ENCODE data around the gene TRRAP.

TRRAP gene

GRCh38 chr7:98956469-98956868 is 78.1 kb downstream of the TRRAP start:
- DNase-seq = no peak

DNA sequence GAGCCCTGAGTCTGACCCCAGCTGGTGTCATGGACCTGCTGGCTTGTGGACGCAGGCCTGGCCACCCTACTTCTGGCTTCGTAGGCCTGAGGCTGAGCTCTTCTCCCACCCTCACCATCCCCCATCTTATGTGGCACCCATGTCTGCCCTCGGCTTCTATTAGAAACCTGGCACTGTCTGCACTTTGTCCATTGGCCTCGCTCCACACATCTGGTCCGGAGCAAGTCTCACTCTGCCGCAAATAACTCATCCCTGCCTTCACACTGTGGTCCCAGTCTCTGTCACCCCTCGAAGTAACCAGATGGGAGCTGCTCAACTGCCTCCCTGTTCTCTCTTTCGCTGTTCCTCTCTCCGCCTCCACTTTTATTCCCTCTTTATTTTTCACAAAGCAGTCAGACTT is 78.6 kb downstream of the TRRAP start:
- no peak for DNase-seq

DNA sequence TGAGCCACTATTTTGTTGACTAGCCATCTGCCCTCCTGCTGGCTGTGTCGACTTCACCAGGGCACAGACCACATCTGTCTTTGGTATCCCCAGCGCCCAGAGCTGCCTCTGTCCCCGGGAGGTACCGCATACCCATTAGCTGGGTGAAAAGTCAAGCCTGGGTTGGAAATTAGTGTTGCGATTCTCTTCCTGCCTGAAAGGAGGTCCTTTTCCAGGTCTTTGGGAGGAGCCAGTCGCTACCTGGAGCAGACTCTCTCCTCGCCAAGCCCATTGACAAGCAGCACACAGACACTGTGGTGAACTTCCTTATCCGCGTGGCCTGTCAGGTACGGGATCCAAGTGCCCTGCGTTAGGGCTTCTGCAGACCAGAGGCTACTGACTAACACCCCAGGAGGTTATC is 79.4 kb downstream of the TRRAP start:
- DNase-seq = no peak

DNA sequence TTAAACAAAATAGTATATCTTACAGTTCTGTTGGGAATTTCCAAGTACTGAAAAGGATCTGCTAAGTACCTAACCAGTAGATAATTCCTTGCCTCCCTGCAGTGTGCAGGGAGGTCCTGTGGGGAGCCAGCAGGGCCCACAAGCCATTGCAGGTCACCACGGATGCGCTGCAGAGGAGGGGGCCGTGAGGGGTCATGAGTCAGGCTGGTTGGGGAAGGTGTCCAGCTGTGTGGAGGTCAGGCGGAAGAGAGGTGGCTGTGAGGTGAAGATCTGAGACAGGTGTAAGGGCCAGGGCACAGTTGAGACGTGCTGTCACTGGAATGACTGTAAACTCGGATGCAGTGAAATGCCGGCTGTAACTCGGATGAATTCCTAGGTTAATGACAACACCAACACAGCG is 80.6 kb downstream of the TRRAP start:
- no peak for DNase-seq

DNA sequence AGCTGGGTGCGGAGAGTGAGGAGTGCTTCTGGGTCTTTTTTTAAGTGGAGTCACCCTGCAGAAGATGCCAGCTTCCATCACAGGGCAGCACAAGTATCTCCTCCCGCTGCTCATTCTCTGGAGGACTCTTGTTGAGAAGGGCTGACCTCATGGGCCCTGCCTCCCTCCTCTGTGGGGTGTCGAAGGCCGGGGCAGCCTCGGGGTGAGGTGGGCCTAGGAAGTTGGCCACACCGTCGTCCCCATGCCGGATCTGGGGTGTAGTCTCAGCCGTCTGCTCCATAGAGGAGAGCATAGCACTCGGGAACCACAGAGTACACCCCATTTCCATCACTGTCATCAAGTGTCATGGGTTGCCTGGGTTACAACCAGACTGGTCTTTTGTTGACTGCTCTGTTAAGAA is 85.0 kb downstream of the TRRAP start:
- no peak for DNase-seq

DNA sequence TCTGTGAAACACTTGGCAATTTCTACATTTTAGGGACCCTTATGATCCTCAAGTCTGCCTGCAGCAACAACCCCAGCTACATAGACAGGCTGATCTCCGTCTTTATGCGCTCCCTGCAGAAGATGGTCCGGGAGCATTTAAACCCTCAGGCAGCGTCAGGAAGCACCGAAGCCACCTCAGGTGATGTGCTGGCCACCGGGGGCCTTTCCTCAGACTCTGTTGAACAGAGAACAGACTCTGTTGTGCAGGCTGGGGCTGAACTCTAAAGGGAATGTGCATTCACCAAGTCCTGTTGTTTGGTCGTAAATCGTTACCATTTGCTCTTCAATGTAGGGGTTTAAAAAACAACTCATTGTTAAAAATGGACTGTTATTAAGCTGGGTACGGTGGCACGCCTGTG is 86.3 kb downstream of the TRRAP start:
- DNase-seq = no peak

- DNase-seq = no peak
These were observed 90.3 kb downstream of the TRRAP start for GRCh38 chr7:98968621-98969020.

DNA sequence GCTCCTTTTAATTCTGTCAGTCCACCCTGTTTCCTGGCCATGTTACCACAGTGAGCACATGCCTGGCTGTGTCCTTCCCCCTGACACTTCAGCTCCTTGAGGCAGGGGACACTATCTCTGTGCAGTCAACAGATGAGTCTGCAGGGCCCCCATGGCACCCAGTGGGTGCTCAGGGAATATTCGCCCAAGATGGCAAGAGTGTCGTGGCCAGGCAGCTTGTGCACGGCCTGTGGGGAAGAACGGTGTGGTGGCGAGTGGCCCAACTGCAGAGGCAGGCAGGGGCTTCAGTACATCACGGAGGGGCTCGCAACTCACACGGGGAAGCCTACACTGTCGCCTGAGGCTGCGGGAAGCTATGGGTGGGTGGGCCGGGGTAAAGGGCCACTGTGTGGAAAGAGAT is 91.1 kb downstream of the TRRAP start:
- DNase-seq = no peak

DNA sequence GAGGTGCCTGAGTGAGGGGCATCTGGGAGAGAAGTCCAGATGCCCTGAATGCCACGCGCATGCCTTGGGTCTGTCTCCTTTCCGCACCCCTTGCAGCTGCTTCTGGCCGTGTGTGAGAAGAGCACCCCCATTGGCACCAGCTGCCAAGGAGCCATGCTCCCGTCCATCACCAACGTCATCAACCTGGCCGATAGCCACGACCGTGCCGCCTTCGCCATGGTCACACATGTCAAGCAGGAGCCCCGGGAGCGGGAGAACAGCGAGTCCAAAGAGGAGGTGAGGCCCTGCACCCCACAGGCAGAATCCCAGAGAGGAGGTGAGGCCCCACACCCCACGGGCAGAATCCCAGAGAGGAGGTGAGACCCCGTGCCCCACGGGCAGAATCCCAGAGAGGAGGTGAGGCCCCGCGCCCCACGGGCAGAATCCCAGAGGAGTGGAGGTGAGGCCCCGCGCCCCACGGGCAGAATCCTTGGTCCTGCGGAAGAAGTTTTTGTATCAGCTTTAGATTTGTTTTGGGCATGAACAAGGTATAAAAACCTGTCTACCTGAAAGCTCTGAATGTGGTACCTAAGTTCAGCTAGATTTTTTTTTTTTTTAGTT is 91.8 kb downstream of the TRRAP start:
- no peak for DNase-seq

DNA sequence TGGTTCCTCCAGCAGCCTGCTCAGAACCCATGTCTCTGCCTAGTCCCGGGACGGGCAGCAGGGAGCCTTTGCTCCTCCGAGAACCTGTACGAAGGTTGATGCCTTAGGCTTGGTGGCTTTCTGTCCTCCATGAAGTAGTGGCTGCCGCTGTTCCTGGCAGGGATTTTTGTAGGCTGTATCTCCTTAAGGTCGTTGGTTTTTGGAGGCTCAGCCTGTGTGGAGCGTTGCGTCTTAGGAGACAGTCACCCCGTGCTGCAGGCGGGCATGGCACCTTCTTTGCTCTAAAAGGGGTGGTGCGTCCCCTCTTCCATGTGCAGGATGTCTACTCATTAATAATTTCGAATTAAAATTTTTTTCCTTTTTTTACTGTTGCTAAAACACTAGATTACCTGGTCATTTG is 92.5 kb downstream of the TRRAP start:
- DNase-seq = no peak

DNA sequence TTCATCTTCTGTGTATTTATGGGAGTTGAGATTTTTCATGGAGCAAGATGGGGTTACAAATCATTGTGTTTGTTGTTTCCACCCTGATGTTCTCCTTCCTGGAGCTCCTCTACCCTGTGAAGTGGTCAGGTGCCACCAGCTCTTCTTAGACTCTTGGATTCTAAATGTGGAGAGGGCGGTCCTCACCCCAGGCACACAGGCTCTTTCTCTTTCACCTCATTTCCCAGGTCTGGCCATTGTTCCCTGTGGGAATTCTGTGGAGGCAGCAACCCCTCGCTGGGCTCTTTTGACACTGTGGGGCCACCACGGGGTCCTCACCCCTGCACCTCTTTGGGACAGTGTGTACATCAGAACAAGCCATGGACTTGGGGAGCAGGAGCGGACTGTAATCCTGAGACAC is 95.9 kb downstream of the TRRAP start:
- no peak for DNase-seq

- DNase-seq = no peak
These were observed 96.8 kb downstream of the TRRAP start for GRCh38 chr7:98974906-98975816.

- no peak for DNase-seq
These were observed 98.3 kb downstream of the TRRAP start for GRCh38 chr7:98976396-98977185.

GRCh38 chr7:98978672-98979071 is 100.3 kb downstream of the TRRAP start:
- no peak for DNase-seq

- no peak for DNase-seq
These were observed 103.4 kb downstream of the TRRAP start for GRCh38 chr7:98981701-98982100.

DNA sequence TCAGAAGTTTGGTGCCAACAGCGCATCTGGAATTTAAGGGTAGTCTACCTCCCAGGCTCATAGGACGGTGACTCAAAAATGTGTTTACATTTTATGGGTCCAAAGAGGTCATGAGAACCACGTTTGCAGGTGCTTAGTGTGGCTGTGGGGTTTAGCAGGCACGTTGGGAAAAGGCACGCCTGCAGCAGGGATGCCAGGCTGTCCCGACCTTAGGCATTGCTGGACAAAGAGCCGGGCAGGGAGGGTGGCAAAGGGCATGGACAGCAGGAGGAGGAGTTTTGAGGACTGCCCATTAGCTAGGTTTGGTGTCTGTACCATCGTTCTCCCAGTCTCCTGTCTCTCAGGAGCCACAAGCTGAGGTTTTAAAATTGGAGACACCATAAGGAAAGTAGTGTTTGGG is 104.4 kb downstream of the TRRAP start:
- no peak for DNase-seq

GRCh38 chr7:98984126-98984525 is 105.8 kb downstream of the TRRAP start:
- DNase-seq = no peak

DNA sequence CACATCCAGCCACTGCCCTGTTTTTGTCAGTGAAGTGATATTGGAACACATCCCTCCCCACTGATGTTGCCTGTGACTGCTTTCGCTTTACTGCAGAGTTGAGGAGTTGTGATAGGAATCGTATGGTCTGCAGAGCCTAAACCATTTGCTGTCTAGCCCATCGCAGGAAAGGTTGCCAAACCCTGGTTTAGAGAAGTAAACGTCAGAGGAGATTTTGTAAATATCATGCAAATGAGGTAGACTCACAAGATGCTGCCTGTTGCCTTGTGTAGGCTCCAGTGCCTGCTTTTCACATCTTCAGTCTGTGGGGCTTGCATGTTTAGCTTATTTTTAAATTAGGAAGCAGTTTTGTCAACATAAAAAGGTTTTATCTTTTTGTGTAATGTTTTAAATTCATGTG is 107.1 kb downstream of the TRRAP start:
- no peak for DNase-seq

- no peak for DNase-seq
These were observed 107.6 kb downstream of the TRRAP start for GRCh38 chr7:98985945-98986344.

GRCh38 chr7:98988641-98989040 is 110.3 kb downstream of the TRRAP start:
- DNase-seq = no peak

DNA sequence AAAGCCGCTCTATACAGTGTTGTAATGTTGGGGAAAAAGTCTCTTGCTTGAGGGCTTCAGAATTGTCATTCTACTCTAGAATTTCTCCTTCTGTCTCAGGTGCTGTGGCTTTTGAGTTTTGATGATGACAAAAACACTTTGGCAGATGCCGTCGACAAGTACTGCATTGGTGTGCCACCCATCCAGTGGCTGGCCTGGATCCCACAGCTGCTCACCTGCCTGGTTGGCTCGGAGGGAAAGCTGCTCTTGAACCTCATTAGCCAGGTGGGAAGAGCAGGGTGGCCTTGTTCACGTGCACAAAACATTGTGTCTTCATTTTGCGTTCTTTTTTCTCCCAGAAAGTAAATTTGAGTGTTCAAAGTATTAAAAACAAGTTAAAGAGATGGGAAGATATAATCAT is 112.0 kb downstream of the TRRAP start:
- DNase-seq = no peak

GRCh38 chr7:98991141-98991540 is 112.8 kb downstream of the TRRAP start:
- DNase-seq = no peak

DNA sequence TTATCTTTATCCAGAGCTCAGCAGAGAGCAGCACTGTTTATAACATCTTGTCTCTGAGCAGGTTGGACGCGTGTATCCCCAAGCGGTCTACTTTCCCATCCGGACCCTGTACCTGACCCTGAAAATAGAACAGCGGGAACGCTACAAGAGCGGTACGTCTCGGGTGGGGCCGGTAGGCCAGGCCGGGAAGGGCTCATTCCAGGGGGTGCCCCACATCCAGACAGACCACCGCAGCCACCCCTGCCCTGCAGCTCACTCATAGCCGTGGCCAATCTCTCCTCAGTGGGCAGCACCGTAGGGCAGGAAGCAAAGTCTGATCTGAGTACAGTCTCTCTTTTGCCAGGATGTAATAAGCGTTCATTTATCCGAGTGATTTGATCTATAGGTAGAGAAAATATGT is 113.7 kb downstream of the TRRAP start:
- DNase-seq = no peak

Data from Kasumi-1 (cell line).